GM18498 (cell line): ENCODE data around the gene FCRLA.
"Not testable (repeated sequence)": the region's sequence is repeated elsewhere in the genome, so short reads cannot be mapped to it uniquely, and the experiment has no call there.

Experiments used
- ATAC-seq: cut with Tn5 transposase; IDR thresholded peaks from one replicate; pipeline ENCODE4 v1.9.1; 2021; ENCODE audit warnings: mild to moderate bottlenecking, moderate library complexity; ENCODE audit not compliant: unreplicated experiment

The FCRLA gene, protein sequence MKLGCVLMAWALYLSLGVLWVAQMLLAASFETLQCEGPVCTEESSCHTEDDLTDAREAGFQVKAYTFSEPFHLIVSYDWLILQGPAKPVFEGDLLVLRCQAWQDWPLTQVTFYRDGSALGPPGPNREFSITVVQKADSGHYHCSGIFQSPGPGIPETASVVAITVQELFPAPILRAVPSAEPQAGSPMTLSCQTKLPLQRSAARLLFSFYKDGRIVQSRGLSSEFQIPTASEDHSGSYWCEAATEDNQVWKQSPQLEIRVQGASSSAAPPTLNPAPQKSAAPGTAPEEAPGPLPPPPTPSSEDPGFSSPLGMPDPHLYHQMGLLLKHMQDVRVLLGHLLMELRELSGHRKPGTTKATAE

GRCh38 chr1:161706482-161707347 lies at the start of gene FCRLA:
Gene FCRLA, plus strand, starts transcription at chr1:161707229. Its CDS starts 36 bp downstream, at chr1:161707265.
- ATAC-seq = peak; percentile 76

DNA sequence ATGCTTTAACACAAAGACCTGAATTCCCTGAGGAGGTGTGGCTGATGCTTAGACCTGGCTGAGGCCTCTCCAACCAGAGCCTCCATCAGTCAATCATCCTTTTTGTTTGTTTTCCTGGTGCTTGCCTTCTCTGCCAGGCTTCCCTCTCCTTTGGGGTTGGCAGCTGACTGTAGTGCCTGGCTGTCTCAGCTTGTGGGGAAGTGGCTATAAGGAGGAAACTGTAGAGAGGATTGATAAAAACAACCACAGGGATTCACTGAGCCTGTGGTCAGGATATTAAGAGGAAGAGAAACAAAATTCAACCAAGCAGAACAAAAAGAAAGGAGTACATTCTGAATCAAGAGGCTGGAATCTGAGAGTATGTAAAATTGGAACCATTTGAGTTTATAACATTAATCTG lies 48.5 kb upstream of the FCRLA start:
- ATAC-seq = not testable (repeated sequence)

DNA sequence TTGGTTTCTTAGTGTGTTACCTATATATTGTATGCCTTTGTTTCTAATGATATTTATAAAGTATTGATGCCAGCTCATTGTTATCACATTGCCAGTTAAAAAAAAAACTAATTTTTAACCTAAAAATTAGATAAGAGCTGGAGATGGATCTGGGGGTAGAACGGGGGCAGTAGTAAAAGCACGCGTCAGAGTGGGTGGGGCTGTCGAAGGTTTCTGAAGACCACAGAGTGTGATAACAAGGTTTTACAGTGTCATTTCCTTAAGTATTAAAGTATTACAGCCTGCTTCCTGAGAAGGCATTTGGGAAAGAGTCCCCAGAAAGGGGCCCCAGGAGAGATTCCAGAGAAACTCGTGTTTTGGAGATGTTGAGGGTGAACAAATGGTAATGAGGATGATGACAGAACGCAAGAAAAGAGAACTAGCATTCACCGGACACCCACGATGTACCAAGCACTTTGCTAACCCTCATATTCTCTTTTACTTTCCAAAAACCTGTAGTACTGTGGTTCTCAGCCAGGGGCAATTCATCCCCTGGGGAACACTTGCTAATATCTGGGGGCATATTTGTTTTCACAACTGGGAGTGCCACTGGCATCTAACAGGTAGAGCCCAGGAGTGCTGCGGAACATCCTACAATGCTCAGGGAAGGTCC lies 45.2 kb upstream of the FCRLA start:
- ATAC-seq = peak; percentile 31

DNA sequence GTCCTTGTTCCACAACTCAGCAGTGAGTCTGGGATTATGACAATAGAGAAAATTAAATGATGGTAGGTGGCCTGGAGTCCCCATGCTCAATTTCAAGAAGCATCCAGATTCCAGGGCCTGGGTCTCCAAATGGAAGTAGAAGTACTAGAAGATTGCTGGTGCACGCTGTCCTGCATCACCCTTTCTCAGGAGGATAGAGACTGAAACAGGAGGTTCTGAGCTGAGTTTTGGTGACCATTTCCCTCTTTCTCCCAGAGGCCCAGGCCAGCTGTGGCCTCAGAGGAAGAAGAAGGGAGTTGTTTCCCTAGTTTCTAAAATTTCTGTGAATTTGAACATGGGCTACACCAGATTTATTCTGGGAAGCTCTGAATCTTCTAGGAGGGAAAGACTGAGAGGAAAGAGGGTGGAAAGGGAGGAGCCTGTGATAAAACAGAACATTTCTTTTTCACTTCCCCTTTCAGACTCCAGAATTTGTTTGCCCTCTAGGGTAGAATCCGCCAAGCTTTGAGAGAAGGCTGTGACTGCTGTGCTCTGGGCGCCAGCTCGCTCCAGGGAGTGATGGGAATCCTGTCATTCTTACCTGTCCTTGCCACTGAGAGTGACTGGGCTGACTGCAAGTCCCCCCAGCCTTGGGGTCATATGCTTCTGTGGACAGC lies 44.2 kb upstream of the FCRLA start, which contains the start of gene FCGR2B:
TSS of gene FCGR2B (plus strand) at position 460 of the 656 bp plus-strand sequence. CDS start at position 559, 99 bp downstream.
- peak; percentile 77 for ATAC-seq

GRCh38 chr1:161663569-161663968 lies 43.5 kb upstream of the FCRLA start:
- ATAC-seq = peak; percentile 24

GRCh38 chr1:161664689-161665088 lies 42.3 kb upstream of the FCRLA start:
- ATAC-seq = not testable (repeated sequence)

DNA sequence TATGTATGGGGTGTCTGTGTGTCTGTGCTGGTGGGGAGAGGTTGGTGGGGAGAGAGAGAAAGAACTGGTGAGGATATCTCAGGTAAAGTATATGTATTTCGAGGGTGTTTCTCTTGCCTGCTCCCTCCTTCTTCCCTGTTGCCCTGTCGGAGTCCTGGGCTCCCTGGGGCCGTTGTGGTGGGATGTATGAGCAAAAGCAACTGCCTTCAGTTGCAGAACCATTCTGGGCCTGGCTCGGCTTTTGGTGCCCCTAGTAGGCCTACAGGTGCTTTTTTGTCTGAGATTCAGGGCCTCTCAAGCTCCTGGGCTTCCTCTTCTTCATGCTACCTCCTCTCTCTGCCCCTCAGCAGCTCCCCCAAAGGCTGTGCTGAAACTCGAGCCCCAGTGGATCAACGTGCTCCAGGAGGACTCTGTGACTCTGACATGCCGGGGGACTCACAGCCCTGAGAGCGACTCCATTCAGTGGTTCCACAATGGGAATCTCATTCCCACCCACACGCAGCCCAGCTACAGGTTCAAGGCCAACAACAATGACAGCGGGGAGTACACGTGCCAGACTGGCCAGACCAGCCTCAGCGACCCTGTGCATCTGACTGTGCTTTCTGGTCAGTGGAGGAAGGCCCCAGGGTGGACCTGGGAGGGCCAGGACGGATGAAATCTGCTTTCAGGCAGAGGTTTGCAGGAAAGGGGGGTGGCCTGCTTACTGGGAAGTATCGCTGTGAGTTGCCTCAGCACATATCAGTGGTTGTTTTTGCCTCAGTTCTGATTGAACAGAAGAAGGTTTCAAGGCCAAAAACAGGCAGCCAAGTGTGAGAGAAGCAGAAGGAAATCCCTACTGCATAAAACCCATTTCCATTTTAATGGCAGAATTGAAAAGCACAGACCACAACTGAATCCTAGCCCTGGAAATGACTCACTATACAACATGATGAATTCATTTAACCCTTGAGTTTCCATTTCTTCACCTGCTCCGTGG lies 35.7 kb upstream of the FCRLA start:
- not testable (repeated sequence) for ATAC-seq

GRCh38 chr1:161673437-161673836 lies 33.6 kb upstream of the FCRLA start:
- not testable (repeated sequence) for ATAC-seq

GRCh38 chr1:161674447-161674846 lies 32.6 kb upstream of the FCRLA start:
- ATAC-seq = not testable (repeated sequence)

DNA sequence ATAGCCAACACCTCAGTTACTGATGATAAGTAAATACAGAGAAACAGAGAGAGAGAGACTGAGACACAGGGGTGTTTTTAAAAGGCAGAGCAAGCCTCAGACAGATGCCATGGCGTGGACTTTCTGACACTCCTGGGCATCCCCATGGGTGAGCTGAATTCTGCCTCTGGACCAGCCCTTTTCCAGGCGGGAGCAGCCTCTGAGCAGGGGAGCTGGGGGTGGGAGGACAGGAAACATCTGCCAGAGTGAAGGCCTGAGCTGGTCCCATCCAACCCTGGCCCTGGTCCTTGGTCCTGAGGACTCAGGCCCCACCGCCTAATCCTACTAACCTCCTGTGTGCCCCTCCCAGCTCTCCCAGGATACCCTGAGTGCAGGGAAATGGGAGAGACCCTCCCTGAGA lies 32.1 kb upstream of the FCRLA start:
- not testable (repeated sequence) for ATAC-seq

GRCh38 chr1:161676441-161676840 lies 30.6 kb upstream of the FCRLA start:
- no peak for ATAC-seq

- no peak for ATAC-seq
Observed at GRCh38 chr1:161676958-161677689, 29.9 kb upstream of the FCRLA start.

- no peak for ATAC-seq
Observed at GRCh38 chr1:161678500-161678899, 28.5 kb upstream of the FCRLA start.

GRCh38 chr1:161681879-161682278 lies 25.1 kb upstream of the FCRLA start:
- no peak for ATAC-seq

- ATAC-seq = no peak
Observed at GRCh38 chr1:161688946-161689345, 18.1 kb upstream of the FCRLA start.

DNA sequence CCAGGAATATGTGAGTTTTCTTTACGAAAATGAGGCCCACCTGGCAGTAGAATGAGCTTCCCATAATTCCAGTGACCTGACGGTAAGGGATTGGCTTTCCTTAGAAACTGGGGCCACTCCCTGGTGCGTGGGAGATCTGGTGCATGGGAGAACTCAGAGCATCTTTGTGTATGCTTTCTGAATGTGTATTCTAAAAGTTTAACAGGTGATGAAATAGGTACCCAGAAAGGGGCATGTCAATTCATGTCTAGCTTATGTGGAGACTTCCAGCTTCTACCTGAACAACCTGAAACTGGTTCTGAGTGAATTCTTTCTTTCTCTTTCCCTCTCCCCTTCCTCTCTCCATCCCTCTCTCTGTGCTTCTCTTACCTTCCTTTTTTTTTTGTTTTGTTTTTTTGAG lies 15.2 kb upstream of the FCRLA start:
- ATAC-seq = no peak

DNA sequence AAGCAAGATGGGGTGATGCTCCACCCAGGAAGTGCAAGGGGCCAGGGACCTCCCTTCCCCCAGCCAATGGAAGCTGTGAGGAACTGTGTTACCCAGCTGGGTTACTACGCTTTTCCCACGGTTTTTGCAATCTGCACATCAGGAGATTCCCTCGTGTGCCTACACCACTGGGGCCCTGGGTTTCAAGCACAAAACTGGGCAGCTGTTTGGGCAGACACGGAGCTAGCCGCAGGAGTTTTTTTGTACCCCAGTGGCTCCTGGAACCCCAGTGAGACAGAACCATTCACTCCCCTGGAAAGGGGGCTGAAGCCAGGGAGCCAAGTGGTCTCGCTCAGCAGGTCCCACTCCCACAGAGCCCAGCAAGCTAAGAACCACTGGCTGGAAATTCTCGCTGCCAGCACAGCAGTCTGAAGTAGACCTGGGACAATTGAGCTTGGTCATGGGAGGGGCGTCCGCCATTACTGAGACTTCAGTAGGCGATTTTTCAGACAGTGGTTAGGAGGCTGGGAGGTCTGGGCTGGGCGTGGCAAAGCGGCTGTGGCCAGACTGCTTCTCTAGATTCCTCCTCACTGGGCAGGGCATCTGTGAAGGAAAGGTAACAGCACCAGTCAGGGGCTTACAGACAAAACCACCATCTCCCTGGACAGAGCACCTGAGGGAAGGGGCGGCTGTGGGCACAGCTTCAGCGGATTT lies 13.9 kb upstream of the FCRLA start:
- not testable (repeated sequence) for ATAC-seq

DNA sequence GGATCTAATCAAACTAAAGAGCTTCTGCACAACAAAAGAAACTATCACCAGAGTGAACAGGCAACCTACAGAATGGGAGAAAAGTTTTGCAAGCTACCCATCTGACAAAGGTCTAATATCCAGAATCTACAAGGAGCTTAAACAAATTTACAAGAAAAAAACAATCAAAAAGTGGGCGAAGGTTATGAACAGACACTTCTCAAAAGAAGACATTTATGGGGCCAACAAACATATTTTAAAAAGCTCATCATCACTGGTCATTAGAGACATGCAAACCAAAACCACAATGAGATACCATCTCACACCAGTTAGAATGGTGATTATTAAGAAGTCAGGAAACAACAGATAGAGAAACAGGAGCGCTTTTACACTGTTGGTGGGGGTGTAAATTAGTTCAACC lies 8.7 kb upstream of the FCRLA start:
- not testable (repeated sequence) for ATAC-seq
